Central memory CD8-positive, alpha-beta T cell (primary cell): ENCODE measurements around the gene TBC1D17.

Experiments used
- ATAC-seq: fragments of 150-1000 bp; cut with Tn5 transposase; replicated peaks from 2 replicates; pipeline ENCODE4 v1.10.0; 2022; ENCODE audit warnings: mild to moderate bottlenecking, moderate FRiP score, moderate number of reproducible peaks; ENCODE audit not compliant: poor library complexity, severe bottlenecking; ENCODE audit errors: extremely low read depth
- DNase-seq, 2 donors: peaks; one replicate each; pipeline ENCODE4 v3.0.0; 2021; ENCODE audit warnings: low spot score in 2 of 2
- H3K27ac Mint-ChIP-seq: one replicate; pipeline ENCODE4 v1.8.0; 2022; ENCODE audit warnings: low read depth, mild to moderate bottlenecking, moderate library complexity, mixed read lengths
- H3K27me3 Mint-ChIP-seq: one replicate; pipeline ENCODE4 v1.8.0; 2022; ENCODE audit warnings: mixed read lengths
- H3K36me3 Mint-ChIP-seq: one replicate; pipeline ENCODE4 v1.8.0; 2022; ENCODE audit warnings: mild to moderate bottlenecking, moderate library complexity, mixed read lengths; ENCODE audit not compliant: insufficient read depth
- H3K4me1 Mint-ChIP-seq: one replicate; pipeline ENCODE4 v1.8.0; 2022; ENCODE audit warnings: mixed read lengths
- H3K4me3 Mint-ChIP-seq: one replicate; pipeline ENCODE4 v1.8.0; 2022; ENCODE audit warnings: mild to moderate bottlenecking, moderate library complexity, mixed read lengths
- H3K9me3 Mint-ChIP-seq: one replicate; pipeline ENCODE4 v1.8.0; 2022; ENCODE audit warnings: mixed read lengths

TBC1D17 gene

DNA sequence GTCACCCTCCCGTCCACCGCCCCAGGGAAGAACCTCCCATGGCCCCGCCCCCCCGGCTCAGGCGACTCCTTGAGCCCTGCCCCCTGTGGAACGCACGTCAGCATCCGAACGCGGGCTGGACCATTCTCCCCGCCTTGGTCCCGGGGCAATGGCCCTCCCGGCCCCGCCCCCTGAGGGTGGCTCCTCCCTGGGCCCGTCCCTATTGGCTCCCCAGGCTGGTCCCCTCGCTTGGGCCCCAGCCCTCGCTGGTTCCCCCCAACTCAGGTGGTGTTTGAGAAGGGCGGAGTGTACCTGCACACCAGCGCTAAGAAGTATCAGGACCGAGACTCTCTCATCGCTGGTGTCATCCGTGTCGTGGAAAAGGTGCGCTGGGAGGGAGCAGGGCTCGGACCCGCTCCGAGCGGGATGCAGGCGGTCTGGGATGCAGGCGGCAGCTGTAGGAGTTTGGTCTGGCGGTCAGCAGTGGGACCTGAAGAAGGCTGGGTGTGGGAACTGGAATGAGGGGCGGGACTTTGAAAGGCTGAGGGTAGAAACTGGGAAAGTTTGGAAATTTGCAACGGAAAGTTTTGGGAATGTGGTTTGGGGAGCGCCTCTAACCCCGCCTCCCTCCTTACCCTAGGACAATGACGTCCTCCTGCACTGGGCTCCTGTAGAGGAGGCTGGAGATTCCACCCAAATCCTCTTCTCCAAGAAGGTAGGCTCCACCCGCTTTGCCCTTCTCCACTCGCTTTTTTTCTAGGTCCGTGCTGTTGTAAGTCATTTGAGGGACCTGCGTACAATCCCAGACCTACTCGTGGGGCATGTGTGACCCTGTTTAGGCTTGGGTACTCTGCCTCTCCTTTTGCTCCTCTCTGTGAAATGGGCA, 609 bp downstream of the TBC1D17 start:
- H3K9me3 Mint-ChIP-seq = no peaks in the 10 kb centered on the region
- H3K4me3 Mint-ChIP-seq = no peak overlapping the region
- H3K27me3 Mint-ChIP-seq = no peaks in the 10 kb centered on the region
- ATAC-seq (peak; percentile 52), DNase-seq (peak in 1 of 2 donors; percentile 96)
- peaks cover 23% of the 10 kb centered on the region for H3K36me3 Mint-ChIP-seq
- no peak overlapping the region for H3K27ac Mint-ChIP-seq
- H3K4me1 Mint-ChIP-seq = peaks cover 24% of the 10 kb centered on the region

- H3K36me3 Mint-ChIP-seq = peaks cover 21% of the 10 kb centered on the region
- DNase-seq (no peak), ATAC-seq (no peak)
- H3K4me3 Mint-ChIP-seq = no peak overlapping the region
- peaks cover 24% of the 10 kb centered on the region for H3K4me1 Mint-ChIP-seq
- H3K9me3 Mint-ChIP-seq = no peaks in the 10 kb centered on the region
- no peak overlapping the region for H3K27ac Mint-ChIP-seq
- no peaks in the 10 kb centered on the region for H3K27me3 Mint-ChIP-seq
Measured at GRCh38 chr19:49878744-49879070, 1.2 kb downstream of the TBC1D17 start.

DNA sequence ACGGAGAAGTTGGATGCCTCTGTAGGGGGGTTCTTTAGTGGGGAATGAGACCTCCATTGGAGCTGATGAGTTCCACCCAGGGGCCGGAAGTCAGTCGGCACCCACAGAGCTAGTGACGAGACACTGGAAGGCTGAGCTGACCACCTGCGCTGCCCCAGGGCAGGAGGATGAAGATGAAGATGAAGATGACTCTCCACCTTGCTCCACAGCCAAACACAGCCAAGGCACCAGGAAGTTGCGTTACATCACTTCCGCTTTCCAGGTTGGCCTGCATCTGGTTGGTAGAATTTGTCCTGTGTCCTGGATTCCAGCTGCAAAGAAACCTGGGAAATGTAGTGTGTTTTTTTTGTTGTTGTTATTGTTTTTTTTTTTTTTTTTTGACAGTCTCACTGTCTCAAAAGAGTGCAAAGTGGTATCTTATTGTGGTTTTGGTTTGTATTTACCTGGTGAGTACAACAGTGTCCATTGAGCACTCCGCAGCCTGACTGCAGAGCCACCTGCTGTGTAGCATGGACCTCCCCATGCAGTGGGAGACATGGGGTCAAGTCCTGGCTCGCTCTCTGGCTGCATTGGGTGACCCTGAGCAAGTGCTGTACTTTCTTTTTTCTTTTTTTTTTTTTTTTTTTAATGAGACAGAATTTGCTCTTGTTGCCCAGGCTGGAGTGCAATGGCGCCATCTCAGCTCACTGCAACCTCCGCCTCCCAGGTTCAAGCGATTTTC, 1.9 kb downstream of the TBC1D17 start:
- no peak for DNase-seq
- peaks cover 24% of the 10 kb centered on the region for H3K4me1 Mint-ChIP-seq
- ATAC-seq = no peak
- H3K27ac Mint-ChIP-seq = no peak overlapping the region
- no peaks in the 10 kb centered on the region for H3K27me3 Mint-ChIP-seq
- H3K9me3 Mint-ChIP-seq = no peaks in the 10 kb centered on the region
- no peak overlapping the region for H3K4me3 Mint-ChIP-seq
- H3K36me3 Mint-ChIP-seq = peaks cover 22% of the 10 kb centered on the region

GRCh38 chr19:49880162-49880869, 2.8 kb downstream of the TBC1D17 start:
- Mint-ChIP-seq H3K4me3 (no peak overlapping the region), H3K27ac (no peak overlapping the region), H3K36me3 (peaks cover 29% of the 10 kb centered on the region), H3K4me1 (peaks cover 22% of the 10 kb centered on the region), H3K27me3 (no peaks in the 10 kb centered on the region), H3K9me3 (no peaks in the 10 kb centered on the region)
- ATAC-seq (no peak), DNase-seq (no peak)

DNA sequence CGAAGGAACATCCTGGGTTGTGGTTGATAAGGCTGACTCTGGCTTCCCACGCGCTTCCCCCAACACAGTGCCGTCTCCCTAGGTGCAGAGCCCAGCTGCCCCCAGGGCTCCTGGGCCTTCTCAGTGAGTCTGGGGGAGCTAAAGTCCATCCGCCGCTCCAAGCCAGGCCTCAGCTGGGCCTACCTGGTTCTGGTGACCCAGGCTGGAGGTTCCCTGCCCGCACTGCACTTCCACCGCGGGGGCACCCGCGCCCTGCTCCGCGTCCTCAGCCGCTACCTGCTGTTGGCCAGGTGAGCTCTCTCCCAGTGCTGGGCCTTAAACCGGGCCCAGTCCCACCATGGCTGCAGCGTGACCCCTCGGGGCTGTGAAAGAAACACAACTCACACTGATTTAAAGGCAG, 3.7 kb downstream of the TBC1D17 start:
- peaks cover 33% of the 10 kb centered on the region for H3K36me3 Mint-ChIP-seq
- H3K4me3 Mint-ChIP-seq = no peak overlapping the region
- DNase-seq (no peak), ATAC-seq (no peak)
- H3K27ac Mint-ChIP-seq = no peak overlapping the region
- no peaks in the 10 kb centered on the region for H3K9me3 Mint-ChIP-seq
- peaks cover 15% of the 10 kb centered on the region for H3K4me1 Mint-ChIP-seq
- H3K27me3 Mint-ChIP-seq = no peaks in the 10 kb centered on the region

- Mint-ChIP-seq H3K27ac (no peak overlapping the region), H3K27me3 (no peaks in the 10 kb centered on the region), H3K36me3 (peaks cover 35% of the 10 kb centered on the region), H3K9me3 (no peaks in the 10 kb centered on the region), H3K4me1 (peaks cover 15% of the 10 kb centered on the region), H3K4me3 (no peak overlapping the region)
- ATAC-seq (no peak), DNase-seq (no peak)
Measured at GRCh38 chr19:49881672-49882394, 4.3 kb downstream of the TBC1D17 start.

DNA sequence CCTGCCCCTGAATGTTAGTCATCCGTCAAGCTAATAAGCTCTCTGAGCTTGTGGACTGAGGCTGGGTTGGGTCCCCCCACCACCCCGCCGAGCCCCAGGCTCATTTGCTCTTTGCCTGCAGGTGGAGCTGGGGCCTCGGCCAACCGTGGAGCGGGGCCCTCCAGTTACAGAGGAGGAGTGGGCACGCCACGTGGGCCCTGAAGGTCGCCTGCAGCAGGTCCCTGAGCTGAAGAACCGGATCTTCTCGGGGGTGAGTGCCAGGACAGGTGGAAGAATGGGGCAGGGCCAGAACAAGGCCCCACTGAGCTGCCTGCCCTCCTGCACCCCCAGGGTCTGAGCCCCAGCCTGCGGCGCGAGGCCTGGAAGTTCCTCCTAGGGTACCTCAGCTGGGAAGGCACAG, 5.1 kb downstream of the TBC1D17 start:
- Mint-ChIP-seq H3K27ac (no peak overlapping the region), H3K36me3 (peaks cover 35% of the 10 kb centered on the region), H3K4me1 (peaks cover 15% of the 10 kb centered on the region), H3K4me3 (no peak overlapping the region), H3K9me3 (no peaks in the 10 kb centered on the region), H3K27me3 (no peaks in the 10 kb centered on the region)
- DNase-seq = no peak
- ATAC-seq = no peak

- Mint-ChIP-seq H3K27ac (no peak overlapping the region), H3K4me3 (no peak overlapping the region), H3K9me3 (no peaks in the 10 kb centered on the region), H3K36me3 (peaks cover 35% of the 10 kb centered on the region), H3K27me3 (no peaks in the 10 kb centered on the region), H3K4me1 (peaks cover 11% of the 10 kb centered on the region)
- ATAC-seq = no peak
- no peak for DNase-seq
Measured at GRCh38 chr19:49883094-49883493, 5.6 kb downstream of the TBC1D17 start.

GRCh38 chr19:49884109-49884508, 6.6 kb downstream of the TBC1D17 start:
- Mint-ChIP-seq H3K27me3 (no peaks in the 10 kb centered on the region), H3K9me3 (no peaks in the 10 kb centered on the region), H3K4me3 (no peak overlapping the region), H3K36me3 (peaks cover 33% of the 10 kb centered on the region), H3K4me1 (peaks cover 1% of the 10 kb centered on the region), H3K27ac (no peak overlapping the region)
- DNase-seq (no peak), ATAC-seq (no peak)

- Mint-ChIP-seq H3K4me1 (no peaks in the 10 kb centered on the region), H3K4me3 (no peak overlapping the region), H3K9me3 (no peaks in the 10 kb centered on the region), H3K36me3 (peaks cover 27% of the 10 kb centered on the region), H3K27me3 (no peaks in the 10 kb centered on the region), H3K27ac (no peak overlapping the region)
- ATAC-seq (no peak), DNase-seq (no peak)
Measured at GRCh38 chr19:49884760-49885159, 7.3 kb downstream of the TBC1D17 start.

DNA sequence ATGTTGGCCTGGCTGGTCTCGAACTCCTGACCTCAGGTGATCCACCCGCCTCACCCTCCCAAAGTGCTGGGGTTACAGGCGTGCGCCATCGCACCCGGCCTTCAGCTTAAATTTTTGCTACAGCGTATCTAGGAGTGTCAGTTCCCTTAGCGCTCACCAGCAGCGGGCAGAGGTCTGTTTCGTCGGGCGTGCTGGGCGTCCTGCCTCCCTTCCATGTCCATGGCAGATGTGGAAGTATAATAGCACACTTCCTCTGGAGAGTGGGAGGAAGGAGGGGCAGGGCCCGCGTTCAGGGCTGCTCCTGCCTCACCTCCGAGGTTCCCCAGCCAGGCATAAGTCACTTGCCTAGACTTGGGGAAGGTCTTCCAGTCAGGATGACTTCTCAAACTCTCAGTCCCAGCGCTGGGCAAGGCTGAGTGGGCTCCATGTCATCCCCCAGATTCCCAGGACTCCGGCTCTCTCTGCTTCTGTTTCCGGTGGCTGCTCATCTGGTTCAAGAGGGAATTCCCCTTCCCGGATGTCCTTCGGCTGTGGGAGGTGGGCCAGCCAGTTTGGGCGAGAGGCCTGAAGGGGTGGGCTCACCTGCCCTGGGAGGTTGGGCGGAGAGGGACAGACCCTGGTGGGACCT, 9.6 kb downstream of the TBC1D17 start:
- no peaks in the 10 kb centered on the region for H3K4me1 Mint-ChIP-seq

More for the DNA sequence above, 9.6 kb downstream of the TBC1D17 start:
- H3K36me3 Mint-ChIP-seq = peaks cover 21% of the 10 kb centered on the region
- no peak overlapping the region for H3K27ac Mint-ChIP-seq
- DNase-seq (no peak), ATAC-seq (no peak)
- H3K4me3 Mint-ChIP-seq = no peak overlapping the region
- H3K27me3 Mint-ChIP-seq = no peaks in the 10 kb centered on the region
- H3K9me3 Mint-ChIP-seq = no peaks in the 10 kb centered on the region
